Stimulated activated CD8-positive, alpha-beta memory T cell treated with anti-CD3 and anti-CD28 coated beads, Interleukin-2, amount 100 ng/mL, for 48 hours (primary cell): ENCODE measurements around the gene ADARB2.
"Not testable (repeated sequence)": the region's sequence is repeated elsewhere in the genome, so short reads cannot be mapped to it uniquely, and the experiment has no call there.

Experiments used
- DNase-seq, 2 donors: peaks; one replicate each; pipeline ENCODE4 v3.0.0-alpha.2; 2020; ENCODE audit warnings: low read depth in 2 of 2

ADARB2 gene

DNA sequence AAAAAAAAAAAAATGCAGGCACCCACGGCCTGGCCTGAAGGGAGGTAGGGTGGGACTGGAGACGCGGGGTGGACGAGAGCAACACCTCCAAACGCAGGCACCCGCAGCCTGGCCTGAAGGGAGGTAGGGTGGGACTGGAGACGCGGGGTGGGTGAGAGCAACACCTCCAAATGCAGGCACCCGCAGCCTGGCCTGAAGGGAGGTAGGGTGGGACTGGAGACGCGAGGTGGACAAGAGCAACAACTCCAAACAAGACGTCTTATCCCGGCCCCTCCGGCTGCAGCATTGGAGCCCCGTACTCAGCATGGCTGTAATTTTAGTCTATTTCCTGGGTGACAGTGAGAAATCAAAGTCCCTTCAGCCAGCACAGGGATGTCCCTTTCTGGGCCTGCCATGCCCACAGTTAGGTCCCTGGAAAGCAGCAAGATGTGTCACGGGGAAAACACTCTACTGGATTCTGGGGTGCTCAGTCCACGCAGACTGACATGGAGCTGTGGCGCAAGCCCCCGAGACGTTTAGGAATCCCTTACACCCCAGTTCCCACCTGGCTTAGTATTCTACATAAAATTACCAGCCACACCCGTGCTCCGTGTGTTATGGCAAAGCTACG, 561.3 kb downstream of the ADARB2 start:
- no peak for DNase-seq

DNA sequence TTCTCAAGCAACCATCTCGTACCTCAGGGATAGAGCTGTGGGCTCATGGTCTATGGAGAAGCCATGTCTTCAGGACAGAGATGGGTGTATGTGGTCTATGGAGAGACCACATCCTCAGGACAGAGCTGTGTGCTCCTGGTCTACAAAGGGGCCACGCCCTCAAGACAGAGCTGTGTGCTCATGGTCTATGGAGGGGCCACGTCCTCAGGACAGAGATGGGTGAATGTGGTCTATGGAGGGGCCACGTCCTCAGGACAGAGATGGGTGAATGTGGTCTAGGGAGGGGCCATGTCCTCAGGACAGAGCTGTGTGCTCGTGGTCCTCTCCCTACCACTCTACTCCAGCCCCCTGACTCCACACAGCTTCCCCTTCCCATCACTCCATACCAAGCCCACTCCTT, 563.3 kb downstream of the ADARB2 start:
- DNase-seq: no peak

DNA sequence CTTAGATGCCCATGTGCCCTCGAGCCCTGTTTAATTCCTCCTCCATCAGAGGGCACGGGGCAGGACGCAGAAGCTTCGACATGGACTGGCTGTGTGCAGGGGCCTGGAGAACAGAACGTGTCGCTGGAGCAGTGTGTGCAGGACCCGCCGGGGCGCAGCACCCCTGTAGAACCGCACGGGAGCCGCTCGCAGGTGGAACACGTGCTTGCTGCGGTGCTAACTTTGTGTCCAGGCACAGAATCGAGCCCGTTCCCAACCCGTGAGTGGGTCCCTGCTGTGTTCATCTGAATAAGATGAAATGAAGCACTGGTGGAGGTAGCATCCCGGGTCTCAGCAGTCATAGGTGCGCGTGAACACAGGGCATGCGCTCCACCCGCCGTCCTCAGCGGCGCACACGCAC, 564.2 kb downstream of the ADARB2 start:
- no peak for DNase-seq

DNA sequence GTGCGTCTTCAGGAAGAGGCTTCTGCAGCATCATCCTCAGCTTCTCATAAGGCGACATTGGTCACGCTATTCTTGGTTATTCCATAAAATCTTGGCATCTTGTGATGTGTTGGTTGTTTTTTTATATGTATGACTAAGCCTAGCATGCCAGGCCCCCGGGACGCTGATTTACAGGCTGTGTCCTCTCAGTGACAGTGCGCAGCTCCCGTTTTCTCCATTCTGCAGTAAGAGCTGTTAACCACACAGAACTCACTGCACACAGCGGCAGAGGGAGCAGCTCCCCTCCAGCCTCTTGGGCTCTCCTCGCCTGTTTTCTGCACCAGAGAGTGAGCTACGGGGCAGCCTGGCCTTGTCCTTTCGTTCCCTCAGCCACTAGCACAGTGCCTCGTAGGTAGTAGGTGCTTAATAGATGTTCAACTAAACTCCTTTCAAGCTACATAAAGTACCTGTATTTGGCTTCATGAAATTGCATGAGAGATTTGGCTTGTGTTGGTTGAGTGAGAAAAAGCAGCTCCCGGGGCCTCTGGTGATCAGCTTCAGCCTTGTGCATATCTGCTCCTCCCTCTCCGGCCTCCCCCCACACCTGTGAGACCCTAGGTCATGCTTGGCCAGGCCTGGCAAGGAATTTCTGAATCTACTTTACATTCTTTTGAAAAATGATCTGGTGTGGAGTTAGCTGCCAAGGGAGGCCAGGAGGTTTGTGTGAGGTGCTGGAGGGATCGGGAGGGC, 564.9 kb downstream of the ADARB2 start:
- DNase-seq: no peak

DNA sequence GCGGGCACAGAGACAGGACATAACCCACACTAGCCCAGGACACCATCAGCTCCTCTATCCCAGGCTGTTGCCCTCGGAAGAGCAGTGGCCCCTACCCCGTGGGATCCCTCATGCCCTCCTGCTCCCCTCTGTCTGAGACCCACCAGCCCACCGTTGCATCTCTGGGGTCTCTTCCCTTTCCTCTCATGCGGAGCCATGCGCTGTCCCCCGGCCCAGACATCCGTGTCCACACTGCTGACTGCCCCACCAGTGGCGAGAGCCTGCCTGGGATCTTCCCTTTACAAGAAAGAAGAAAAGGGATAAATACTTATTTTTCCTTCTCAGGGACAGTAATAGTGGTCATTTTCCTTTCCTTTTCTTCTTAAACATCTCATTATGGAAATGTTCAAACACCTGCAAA, 565.7 kb downstream of the ADARB2 start:
- no peak for DNase-seq

DNA sequence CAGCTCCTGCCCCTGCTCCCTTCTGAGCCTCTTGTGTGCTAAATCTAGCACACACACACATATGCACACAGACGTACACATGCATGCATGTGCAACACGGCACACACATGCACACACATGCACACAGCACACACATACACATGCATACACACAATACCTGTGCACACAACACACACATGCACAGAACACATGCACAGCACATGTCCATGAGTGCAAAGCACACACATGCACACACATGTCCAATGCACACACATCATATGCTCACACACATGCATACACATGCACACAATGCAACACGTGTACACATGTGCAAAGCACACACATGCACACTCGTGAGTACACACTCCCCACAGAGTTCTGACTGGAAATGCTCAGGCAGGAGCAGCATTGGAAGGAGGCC, 566.1 kb downstream of the ADARB2 start:
- DNase-seq: no peak

DNA sequence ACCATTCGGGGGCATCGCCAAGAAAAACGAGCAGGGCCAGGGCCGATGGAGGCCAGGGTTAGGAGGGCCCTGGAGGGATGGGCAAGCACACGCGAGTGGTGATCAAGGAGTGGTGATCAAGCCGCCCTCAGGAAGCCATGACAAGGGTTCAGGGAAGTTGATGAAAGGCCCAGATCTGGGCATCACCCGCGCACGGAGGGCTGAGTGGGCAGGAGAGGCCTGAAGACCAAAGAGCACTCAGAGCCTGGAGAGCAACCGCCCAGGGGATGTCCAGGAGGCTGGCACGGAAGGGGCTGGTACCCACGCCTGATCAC, 566.5 kb downstream of the ADARB2 start:
- no peak for DNase-seq

DNA sequence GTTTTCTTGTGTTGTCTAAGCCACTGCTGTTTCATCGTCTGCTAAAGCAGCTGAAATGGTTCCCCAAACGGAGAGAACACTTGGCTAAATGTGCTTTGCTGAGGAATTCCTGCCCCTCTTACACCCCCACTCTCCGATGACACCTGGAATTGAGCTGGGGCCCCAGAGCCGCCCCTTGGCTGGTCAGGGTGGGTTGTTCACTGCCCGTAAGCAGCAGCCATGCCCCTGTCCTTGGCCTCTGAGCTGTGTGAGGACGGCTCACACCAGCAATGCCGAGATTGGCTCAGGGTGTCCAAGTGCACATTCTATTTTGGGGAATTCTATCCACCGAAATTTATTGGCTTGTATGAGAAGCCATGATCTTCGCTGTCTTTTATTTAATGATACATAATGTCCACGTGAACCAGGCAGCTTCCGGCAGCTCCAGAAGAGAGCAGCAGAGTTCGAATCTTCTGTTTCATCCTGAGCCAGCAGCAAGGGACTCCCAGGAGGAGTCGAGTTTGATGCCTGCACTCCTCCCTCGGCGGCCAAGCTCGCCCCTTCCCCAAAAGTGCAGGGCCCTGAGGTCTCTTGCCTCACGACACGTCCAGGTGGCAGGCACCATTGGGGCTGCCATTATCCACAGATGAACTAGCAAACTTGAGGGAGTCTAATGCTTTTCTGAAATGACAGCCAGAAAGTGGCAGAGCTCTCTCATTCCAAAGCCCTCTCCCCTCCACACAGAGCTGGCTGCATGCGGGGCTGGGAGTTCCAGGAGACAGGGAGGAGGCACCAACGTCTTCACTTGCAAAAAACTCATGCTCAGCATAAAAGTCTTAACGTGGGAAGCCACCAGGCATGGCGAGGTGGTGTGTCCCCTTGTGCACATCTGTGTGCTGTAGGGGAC, 567.1 kb downstream of the ADARB2 start:
- no peak for DNase-seq

DNA sequence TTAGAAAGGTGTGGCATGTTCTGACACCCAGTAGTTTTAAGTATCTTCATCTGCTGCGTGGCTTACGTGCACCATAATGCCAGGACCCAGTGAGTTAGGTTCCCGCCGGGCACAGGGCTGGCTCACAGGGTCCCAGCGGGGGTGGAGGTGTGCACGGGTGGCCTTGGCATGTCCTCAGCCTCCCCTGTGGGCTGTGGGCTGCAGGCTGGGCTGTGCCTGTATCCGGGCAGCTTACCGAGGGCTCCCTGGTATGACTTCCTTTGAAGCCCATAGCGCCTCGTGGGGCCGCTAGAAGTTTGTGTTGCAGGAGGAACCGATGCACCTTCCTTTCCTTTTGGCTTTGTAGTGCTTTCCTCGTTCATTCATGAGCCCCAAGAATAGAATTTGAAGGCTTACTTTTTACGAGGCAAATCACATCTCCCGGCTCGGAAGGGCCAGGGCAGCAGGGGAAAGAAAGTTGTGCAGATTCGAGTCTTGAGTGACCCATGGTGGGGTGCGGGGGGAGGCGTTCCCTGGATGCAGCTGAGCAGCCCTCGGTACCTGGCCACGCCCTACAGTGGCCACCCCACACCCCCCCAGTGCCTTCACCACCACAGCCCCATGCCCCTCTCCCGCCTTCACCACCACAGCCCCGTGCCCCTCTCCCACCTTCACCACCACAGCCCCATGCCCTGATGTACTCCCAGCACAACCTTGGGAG, 568.0 kb downstream of the ADARB2 start:
- DNase-seq: no peak

DNA sequence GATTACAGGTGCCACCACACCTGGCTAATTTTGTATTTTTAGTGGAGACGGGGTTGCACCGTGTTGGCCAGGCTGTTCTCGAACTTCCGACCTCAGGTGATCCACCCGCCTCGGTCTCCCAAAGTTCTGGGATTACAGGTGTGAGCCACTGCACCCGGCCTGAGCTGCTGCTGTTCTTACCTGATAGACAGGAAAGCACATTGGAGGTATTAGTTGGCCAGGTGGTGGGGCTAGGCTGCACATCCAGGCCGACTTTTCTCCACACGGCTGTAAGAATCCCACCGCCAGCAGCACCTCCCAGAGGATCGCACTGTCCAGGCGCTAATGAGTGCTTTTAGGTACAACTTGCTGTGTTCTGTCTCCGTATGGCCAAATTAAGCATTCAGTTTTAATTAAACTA, 568.6 kb downstream of the ADARB2 start:
- DNase-seq: no peak

DNA sequence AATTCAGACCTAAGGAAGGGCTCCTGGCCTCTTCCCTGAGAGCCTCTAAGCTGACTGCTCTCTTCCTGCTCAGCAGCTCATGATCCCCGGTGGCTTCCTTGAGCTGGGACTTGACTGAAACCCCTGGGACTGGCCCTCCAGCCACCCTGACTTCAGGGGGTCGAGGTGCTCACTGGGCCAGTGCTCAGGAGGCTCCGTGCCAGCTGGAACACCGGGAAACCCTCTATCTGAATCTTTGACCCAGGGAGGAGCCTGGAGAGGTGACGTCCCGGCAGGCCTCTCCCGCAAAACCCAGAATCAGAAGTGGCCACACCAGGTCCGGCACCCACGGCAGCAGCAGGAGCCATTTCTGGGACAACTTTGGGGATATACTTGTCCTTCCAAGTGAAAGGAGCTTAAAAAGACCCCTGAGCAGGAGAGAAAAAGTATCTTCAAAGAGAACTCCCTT, 570.5 kb downstream of the ADARB2 start:
- no peak for DNase-seq

DNA sequence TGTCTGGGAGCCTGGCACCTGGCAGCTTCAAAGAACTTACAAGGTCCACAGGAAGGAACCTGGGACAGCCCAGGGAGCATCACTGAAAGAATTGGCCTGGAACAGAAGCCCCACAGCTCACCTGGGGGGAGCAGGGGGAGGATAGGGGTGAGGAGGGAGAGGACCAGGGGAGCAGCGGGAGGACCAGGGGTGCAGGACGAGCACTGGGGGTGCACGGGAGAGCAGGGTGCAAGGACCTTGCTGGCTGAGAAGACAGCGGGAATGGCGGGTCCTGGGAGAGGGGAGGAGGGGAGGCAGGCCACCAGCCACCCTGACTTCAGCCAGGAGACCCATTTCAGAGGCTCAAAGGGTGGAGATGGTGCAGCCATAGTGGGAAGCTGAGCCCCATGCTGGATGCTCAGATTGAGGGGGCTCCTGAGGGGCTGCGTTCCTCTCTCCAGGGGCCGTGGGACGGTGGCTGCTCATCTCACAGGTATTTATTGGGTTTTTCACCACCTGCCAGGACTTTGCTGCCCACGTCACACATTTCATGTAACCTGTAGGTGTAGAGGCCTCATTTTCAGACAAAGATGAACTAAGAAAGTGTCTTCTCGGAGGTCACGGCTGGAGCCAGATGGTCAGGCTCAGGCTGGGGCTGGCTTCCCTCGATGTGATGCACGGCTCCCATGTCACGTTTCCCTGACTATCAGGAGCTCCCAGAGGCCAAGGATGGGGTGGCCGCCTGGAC, 571.1 kb downstream of the ADARB2 start:
- no peak for DNase-seq

DNA sequence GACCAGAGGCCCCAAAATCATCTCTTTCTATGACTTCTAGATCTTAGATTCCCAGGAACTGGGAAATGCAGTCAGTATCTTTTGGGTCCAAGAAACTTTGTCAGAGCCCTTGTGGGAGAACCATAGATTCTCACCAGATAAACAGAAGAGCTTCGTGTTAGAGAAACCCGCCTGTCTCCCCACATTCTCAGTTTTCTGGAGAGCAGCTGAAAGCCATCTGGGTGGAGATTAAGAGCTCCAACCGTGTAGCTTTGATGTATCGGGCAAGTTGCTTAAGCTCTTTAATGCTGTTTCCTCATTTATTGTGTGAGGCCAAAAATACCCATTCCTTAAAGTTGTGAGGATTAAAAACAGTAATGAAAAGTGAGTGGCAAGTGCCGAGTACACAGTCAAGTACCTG, 573.5 kb downstream of the ADARB2 start:
- DNase-seq: no peak

DNA sequence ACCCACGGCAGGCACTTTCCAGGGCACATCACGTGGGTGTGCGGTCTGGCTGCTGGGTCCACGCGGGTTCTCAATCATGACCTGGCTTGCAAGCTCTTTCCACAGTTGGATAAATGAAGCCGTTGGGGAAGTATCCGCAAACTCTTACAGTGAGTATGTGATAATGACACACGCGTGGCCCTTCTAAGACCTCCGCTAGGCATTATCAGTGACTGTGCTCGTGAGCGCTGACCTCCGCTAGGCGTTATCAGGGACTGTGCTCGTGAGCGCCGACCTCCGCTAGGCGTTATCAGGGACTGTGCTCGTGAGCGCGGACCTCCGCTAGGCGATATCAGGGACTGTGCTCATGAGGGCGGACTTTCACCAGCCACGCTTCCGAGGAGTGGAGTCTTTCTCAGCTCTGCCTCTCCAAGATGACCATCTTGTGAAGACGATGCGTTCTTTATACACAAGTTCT, 574.1 kb downstream of the ADARB2 start:
- no peak for DNase-seq

DNA sequence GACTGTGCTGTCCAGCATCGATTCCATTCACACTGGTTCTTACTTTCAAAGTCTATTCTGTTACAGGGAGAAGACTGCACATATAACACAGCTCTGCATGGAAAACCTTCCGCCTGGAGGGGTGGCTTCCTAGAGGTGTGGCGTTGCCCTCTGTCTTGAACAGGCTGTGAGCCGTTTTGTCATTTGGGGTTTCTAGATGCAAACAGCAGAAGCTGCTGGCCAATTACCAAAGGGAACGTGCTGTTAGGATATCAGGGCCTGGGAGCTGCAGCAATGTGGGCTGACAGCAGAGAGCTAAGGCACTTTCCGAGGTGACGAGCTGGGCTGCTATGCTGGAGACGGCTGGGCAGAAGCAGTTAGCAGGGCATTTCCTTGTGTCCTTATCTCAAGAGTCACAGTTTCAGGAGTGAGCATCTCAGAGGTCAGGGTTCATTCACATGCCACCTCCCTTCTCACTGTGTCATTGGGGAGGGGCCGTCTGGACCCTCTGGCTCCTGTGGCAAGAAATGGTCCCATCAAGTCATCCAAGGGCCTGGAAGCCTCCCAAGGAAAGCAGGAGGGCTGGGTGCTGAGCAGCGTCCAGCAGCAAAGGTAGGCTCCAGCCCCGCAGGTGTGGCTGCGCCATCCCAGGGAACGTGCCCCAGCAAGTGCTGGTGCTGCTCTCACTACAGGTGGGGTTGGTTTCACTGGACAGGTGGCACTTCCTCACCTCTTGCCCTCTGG, 574.7 kb downstream of the ADARB2 start:
- DNase-seq: no peak

DNA sequence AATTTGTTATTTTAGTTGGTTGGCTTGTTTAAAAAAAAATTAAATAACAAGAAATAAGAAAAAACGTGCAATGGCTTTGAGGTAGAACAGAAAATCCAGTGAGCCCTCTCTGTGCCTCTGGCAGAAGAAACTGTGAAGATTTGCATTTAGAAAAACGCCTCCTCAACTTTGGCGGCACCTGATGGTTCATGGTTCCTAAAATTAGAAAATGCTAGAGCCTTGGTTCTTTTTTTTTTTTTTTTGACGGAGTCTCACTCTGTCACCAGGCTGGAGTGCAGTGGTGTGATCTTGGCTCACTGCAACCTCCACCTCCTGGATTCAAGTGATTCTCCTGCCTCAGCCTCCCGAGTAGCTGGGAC, 576.0 kb downstream of the ADARB2 start:
- DNase-seq: not testable (repeated sequence)

DNA sequence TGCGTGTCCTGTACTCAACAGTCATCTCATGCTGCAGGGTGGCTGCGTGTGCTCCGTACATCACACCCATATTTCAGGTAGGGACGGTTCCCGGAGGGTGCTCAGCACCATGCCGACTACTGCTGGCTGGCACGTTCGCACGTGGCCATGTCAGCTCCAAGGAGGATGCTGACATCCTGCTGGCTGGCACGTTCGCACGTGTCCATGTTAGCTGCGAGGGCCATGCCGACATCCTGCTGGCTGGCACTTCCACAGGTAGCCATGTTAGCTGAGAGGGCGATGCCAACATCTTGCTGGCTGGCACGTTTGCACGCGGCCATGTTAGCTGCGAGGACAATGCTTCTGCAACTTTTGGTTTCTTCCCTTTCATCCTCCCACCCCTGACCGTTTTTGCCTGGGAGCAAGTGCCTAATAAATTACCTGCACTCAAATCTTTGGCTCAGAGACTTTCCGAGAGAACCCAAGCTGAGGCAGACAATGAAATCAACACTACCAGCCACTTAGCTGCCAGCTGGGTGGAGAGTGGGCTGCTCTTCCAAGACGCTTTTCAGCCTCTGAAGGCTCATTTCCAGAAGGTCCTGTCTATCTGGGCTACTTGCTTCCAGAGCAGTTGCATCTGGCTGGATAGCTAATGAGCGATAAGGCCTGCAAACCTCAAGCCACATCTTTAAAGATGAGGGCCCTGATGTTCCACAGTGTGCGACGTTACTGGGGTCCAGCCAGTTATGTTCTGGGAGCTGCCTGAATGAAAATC, 576.6 kb downstream of the ADARB2 start:
- DNase-seq: no peak

DNA sequence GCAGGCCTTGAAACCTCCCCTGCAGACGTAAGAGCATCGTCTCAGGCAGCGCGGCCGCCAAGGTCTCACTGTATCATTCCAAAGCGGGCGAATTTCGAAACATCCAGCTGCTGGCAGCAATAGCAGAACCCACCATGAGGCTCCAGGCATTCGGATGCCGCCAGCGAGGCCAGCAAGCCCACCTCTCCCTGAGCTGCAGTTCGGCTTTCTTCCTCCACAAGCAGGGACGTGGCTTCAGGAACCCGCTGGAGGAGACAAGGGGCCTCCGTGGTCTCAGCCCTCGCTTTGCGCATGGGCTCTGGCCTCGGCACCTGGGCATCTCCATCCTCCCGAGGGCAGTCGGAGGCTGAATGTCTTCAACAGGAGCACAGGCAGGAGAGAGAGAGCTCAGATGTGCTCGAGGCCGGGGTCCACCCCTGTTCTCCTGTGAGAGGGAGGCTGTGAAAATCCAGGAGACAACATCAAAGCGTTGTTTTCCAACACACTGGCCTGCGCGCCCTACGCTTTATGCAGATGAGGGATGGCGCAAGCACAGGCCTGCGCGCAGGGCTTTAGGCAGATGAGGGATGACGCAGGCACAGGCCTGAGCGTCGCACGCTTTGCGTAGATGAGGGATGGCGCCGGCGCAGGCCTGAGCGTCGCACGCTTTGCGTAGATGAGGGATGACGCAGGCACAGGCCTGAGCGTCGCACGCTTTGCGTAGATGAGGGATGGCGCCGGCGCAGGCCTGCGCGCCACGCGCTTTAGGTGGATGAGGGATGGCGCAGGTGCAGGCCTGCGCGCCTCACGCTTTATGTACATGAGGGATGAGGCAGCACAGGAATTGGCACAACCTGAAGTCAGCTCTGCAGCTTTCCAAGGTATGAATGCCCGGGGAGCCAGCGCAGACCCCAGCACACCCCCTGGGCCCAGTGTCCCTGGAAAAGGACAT, 577.9 kb downstream of the ADARB2 start:
- no peak for DNase-seq

DNA sequence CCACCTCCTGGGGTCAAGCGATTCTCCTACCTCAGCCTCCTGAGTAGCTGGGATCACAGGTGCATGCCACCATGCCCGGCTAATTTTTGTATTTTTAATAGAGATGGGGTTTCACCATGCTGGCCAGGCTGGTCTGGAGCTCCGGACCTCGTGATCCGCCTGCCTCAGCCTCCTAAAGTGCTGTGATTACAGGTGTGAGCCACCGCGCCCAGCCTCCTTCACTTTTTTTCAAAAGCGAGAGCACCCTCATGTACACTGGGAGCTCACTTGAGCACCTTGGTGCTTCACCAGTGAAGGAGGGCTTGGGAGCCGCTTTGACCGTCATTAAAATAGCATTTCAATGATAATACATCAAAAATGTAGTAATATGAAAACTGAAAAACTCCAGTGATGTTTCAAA, 578.8 kb downstream of the ADARB2 start:
- not testable (repeated sequence) for DNase-seq
